Right ventricle myocardium inferior (tissue), 1 donor: Measurements from ENCODE around the gene DMRT1. TPM values are rescaled to one million over a fixed set of nuclear protein-coding genes. Genes with fewer than 3 reads are reported as not detected.

ENCODE experiments used
- ATAC-seq: fragments of 200-7000 bp; cut with Tn5 transposase; one replicate; pipeline ENCODE4 v1.9.1; 2020; ENCODE audit warnings: mild to moderate bottlenecking, moderate library complexity
- DNase-seq: peaks from one replicate; pipeline ENCODE4 v3.0.0; 2021; ENCODE audit errors: missing footprints
- intact Hi-C: fragments of 100-400 bp; cut with DNase I; formaldehyde crosslinking; loops from one replicate; pipeline ENCODE4 v1.11.0; 2022
- total RNA-seq: library from RNA; stranded (reverse); fragmentation: NEBNext Ultra II Directional; extraction: Animal tissue kit (Norgen Biotek cat#: 25700); gene quantifications from one replicate; pipeline ENCODE4 v1.2.1, GENCODE V29; 2021
- donor health status: DM: no; HTN: yes; CAD: no; lungs with severe emphysema.

The DMRT1 gene
- total RNA-seq, 1 donor from 2014 or later, result not detected

DNA sequence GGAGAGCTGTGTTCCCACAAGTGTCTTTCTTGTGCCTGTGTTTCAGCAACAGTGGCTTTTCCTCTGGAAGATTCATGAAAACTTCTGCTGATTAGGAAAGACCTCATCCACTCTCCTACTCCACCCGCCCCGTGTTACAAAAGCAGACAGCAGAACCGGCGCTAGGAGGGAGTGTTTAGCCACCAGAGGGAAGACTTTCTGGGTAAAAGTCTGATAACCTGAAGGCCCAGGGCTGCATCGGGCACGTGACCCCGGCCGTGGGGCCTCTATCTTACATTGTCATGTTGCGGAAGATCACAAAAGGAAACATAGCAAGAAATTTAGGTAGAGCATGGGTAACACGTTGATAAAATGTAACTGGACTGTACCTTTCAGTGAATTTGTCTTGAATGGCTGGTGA lies 176.6 kb downstream of the DMRT1 start:
- intact Hi-C loops, result no loop called here
- DNase-seq (no peak), ATAC-seq (peak; percentile 57)

Other genes with a start within 250 kb of the DMRT1 start
- not detected for gene DMRT3, start 135.0 kb downstream of the DMRT1 start, total RNA-seq
- not detected for gene DMRT2, start 208.7 kb downstream of the DMRT1 start, total RNA-seq